GM19035 (cell line): ENCODE data around the gene IRAK1BP1.
A peak's percentile ranks its signal among the peaks of the same experiment; 100 is the strongest.
"Not testable (repeated sequence)": the region's sequence is repeated elsewhere in the genome, so short reads cannot be mapped to it uniquely, and the experiment has no call there.

Experiments used
- ATAC-seq: cut with Tn5 transposase; IDR thresholded peaks from one replicate; pipeline ENCODE4 v1.9.1; 2021; ENCODE audit not compliant: unreplicated experiment

IRAK1BP1 gene

GRCh38 chr6:78883651-78884050, 16.3 kb downstream of the IRAK1BP1 start:
- no peak for ATAC-seq

DNA sequence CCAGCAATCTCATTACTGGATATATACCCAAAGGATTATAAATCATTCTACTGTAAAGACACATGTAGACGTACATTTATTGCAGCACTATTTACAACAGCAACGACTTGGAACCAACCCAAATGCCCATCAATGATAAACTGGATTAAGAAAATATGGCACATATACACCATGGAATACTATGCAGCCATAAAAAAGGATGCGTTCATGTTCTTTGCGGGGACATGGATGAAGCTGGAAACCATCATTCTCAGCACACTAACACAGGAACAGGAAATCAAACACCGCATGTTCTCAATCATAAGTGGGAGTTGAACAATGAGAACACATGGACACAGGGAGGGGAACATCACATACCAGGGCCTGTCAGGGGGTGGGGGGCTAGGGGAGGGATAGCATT, 22.6 kb downstream of the IRAK1BP1 start:
- ATAC-seq = not testable (repeated sequence)

GRCh38 chr6:78896227-78896626, 28.9 kb downstream of the IRAK1BP1 start:
- no peak for ATAC-seq

- ATAC-seq = no peak
Measured at GRCh38 chr6:78908621-78909020, 41.3 kb downstream of the IRAK1BP1 start.

DNA sequence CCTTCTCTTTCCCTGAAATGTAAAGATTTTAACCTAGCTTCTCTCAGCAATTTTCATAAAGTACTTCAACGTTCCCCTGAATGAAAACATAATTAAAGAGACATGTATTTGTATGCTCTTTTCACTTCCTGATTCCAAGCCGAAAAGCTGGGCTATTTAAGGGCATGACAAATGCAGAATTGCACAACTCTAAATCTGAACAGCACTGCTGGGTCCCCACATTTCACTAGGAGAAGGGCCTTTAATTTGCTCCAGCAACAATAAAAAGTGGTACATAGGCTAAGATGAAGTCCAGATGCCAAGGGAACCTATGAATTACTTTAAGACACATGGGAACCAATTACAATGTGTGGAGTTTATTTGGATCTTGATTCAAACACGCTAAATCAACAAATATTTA, 42.0 kb downstream of the IRAK1BP1 start:
- no peak for ATAC-seq

- ATAC-seq = no peak
Measured at GRCh38 chr6:78910010-78910409, 42.7 kb downstream of the IRAK1BP1 start.

GRCh38 chr6:78910591-78911171, 43.3 kb downstream of the IRAK1BP1 start:
- peak; percentile 56 for ATAC-seq

- no peak for ATAC-seq
Measured at GRCh38 chr6:78911218-78911940, 44.0 kb downstream of the IRAK1BP1 start.

- no peak for ATAC-seq
Measured at GRCh38 chr6:78916411-78916810, 49.1 kb downstream of the IRAK1BP1 start.

GRCh38 chr6:78917788-78918187, 50.4 kb downstream of the IRAK1BP1 start:
- ATAC-seq = no peak

- not testable (repeated sequence) for ATAC-seq
Measured at GRCh38 chr6:78921168-78921567, 53.8 kb downstream of the IRAK1BP1 start.

GRCh38 chr6:78925317-78925716, 58.0 kb downstream of the IRAK1BP1 start:
- no peak for ATAC-seq

DNA sequence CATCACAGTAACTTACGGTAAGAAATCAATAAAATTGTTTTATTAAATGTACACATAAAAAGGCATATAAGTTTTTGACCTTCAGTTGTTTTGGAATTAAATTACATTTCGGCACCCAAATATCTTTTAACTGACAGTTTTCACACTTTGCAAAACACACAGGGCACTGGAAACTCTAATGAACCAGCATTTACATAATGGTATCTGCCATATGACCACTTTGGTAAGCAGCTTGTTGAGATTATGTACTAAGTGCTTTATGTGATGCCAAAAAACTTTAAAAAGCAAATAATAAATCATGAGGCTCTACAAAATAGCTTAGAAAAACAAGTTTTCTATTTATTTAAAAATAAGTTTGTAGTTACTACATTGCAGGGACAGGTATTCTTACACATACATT, 68.2 kb downstream of the IRAK1BP1 start:
- ATAC-seq = no peak

- no peak for ATAC-seq
Measured at GRCh38 chr6:78936515-78936914, 69.2 kb downstream of the IRAK1BP1 start.

GRCh38 chr6:78942446-78942845, 75.1 kb downstream of the IRAK1BP1 start:
- no peak for ATAC-seq

- no peak for ATAC-seq
Measured at GRCh38 chr6:78947529-78947928, 80.2 kb downstream of the IRAK1BP1 start.

DNA sequence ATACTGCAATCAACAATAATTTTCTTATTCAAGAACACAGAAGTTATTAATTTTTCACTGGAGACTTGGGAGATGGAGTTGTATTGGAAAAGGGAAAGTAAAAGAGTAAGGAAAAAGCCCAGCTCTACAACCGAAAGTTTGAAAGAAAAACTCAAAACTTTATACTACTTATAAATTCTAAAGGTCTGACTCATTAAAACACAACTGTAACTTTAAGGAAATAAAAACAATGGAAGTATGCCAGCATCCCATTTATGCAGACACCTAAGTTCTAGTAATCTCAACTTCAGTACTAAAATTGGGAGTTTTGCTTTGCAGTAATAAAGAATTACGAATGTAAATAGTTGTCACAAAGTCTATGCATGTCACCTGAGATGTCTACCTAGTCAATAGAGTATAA, 80.6 kb downstream of the IRAK1BP1 start:
- ATAC-seq = no peak

DNA sequence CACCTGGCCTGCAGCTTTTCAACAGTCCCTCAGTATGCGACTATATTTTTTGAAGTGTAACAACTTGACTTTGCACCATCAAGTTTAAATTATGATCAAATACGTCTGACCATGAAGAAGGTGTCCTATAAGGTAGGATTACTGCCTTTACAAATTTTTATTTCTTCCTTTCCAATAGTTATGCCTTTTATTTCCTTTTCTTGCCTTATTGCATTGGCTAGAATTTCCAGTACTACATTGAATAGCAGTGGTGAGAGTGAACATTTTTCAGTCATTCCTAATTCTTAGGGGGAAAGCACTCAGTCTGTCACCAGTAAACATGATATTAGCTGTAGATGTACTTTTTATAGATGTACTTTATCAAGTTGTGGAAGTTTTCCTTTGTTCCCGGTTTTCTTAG, 81.4 kb downstream of the IRAK1BP1 start:
- ATAC-seq = no peak

GRCh38 chr6:78952362-78952761, 85.0 kb downstream of the IRAK1BP1 start:
- no peak for ATAC-seq
